Measurements from ENCODE around the gene TCEANC. TPM values are rescaled to one million over a fixed set of nuclear protein-coding genes. Genes with fewer than 3 reads are reported as not detected.

TCEANC gene
- polyA plus RNA-seq, 2 of the 4 experiments (the other 2 are of a cell fraction) = 0.81 to 2.7 TPM

GRCh38 chrX:13681595-13681994, 28.7 kb downstream of the TCEANC start:
- POLR2A ChIA-PET = interaction anchor here (0.7 kb wide), 1 partner anchor 348 kb away, joined by 4 read pairs; no protein-coding TSS in a partner anchor
- H3K9me3 ChIP-seq = no peaks in the 10 kb centered on the region
- no peak overlapping the region for H3K4me3 ChIP-seq
- no peak overlapping the region for H3K4me2 ChIP-seq
- WGBS (ENCODE audit: missing lambda C conversion rate) = 72% methylated on average over 7 of the region's 7 CpGs
- peaks cover 18% of the 10 kb centered on the region for H3K4me1 ChIP-seq
- CTCF ChIA-PET = no interaction called here
- FAIRE-seq (no peak), DNase-seq (ENCODE audit: low read depth in 1 of 2, low spot score in 1 of 2) (no peak), ATAC-seq (no peak)
- no peak overlapping the region for H3K27ac ChIP-seq
- no peak for TF ChIP-seq FOSL2 (IDR thresholded peaks at IDR 0.05)
- no peak for TF ChIP-seq FOSL2 (CRISPR knock-in tag; IDR thresholded peaks at IDR 0.05)

GRCh38 chrX:13684361-13684760, 31.4 kb downstream of the TCEANC start:
- TF ChIP-seq TP53 (CRISPR knock-in tag; IDR thresholded peaks at IDR 0.05) = no peak
- TF ChIP-seq RARB (CRISPR knock-in tag; IDR thresholded peaks at IDR 0.05) = no peak
- no peak for TF ChIP-seq HOXB5 (CRISPR knock-in tag; IDR thresholded peaks at IDR 0.05)
- ChIA-PET CTCF (interaction anchor here (1.4 kb wide), 1 partner anchor 177 kb away, joined by 3 read pairs; no protein-coding TSS in a partner anchor), POLR2A (no interaction called here)
- no peak for FAIRE-seq
- no peak for ATAC-seq
- Histone ChIP-seq H3K27ac (no peak overlapping the region), H3K9me3 (no peaks in the 10 kb centered on the region), H3K4me1 (peaks cover 21% of the 10 kb centered on the region), H3K4me2 (no peak overlapping the region), H3K4me3 (no peak overlapping the region)
- WGBS (ENCODE audit: missing lambda C conversion rate) = 82% methylated on average over 4 of the region's 4 CpGs
- DNase-seq (ENCODE audit: low read depth in 1 of 2, low spot score in 1 of 2) = no peak

- Histone ChIP-seq H3K9me3 (no peaks in the 10 kb centered on the region), H3K27ac (peak overlapping the region in 1 of 2 experiments; percentile 64; a peak in 3 of 6 replicates), H3K4me1 (peaks cover 22% of the 10 kb centered on the region), H3K4me2 (peak overlapping the region; percentile 51), H3K4me3 (no peak overlapping the region)
- WGBS (ENCODE audit: missing lambda C conversion rate) = 0% methylated on average over 3 of the region's 3 CpGs
- ATAC-seq (0 out of 6 replicates have a peak, but pooled peaks of 1 of the 2 experiments have one; percentile 17), FAIRE-seq (no peak), DNase-seq (ENCODE audit: low read depth in 1 of 2, low spot score in 1 of 2) (peak; percentile 28 to 37)
- CTCF ChIA-PET = interaction anchor here (1.4 kb wide), 1 partner anchor 178 kb away, joined by 3 read pairs; no protein-coding TSS in a partner anchor
- POLR2A ChIA-PET = interaction anchor here (0.7 kb wide), 1 partner anchor 26 kb away, joined by 4 read pairs; no protein-coding TSS in a partner anchor
- no peak for TF ChIP-seq NR3C1 (IDR thresholded peaks at IDR 0.05)
- TF ChIP-seq REST (IDR thresholded peaks at IDR 0.05) = no peak
- no peak for TF ChIP-seq FOSL2 (IDR thresholded peaks at IDR 0.05)
- peak; percentile 61 for TF ChIP-seq FOSL2 (CRISPR knock-in tag; IDR thresholded peaks at IDR 0.05)
- no peak for TF ChIP-seq RARB (CRISPR knock-in tag; IDR thresholded peaks at IDR 0.05)
Observed at GRCh38 chrX:13685126-13685763, 32.3 kb downstream of the TCEANC start.

GRCh38 chrX:13687203-13687602, 34.3 kb downstream of the TCEANC start:
- peak; percentile 13 for FAIRE-seq
- TF ChIP-seq ATOH8 (CRISPR knock-in tag; IDR thresholded peaks at IDR 0.05; ENCODE audit: low read depth) = no peak
- TF ChIP-seq KDM1A (IDR thresholded peaks at IDR 0.05; ENCODE audit: low read depth) = no peak
- TF ChIP-seq PBX3 (IDR thresholded peaks at IDR 0.05) = no peak
- no peak for TF ChIP-seq ELK1 (IDR thresholded peaks at IDR 0.05; ENCODE audit: low read depth, low read length)
- no peak for TF ChIP-seq TP53 (CRISPR knock-in tag; IDR thresholded peaks at IDR 0.05)
- no peak for TF ChIP-seq EHMT2 (IDR thresholded peaks at IDR 0.05; ENCODE audit: low read depth)
- no peak for TF ChIP-seq MYC (IDR thresholded peaks at IDR 0.05; ENCODE audit: borderline replicate concordance, low read length)
- TF ChIP-seq CHD4 (IDR thresholded peaks at IDR 0.05; ENCODE audit: borderline replicate concordance) = no peak
- TF ChIP-seq MAX (IDR thresholded peaks at IDR 0.05) = no peak
- TF ChIP-seq SMC3 (IDR thresholded peaks at IDR 0.05) = no peak
- no peak for TF ChIP-seq KDM5A (IDR thresholded peaks at IDR 0.05)
- TF ChIP-seq ESRRA (IDR thresholded peaks at IDR 0.05; ENCODE audit: borderline replicate concordance, low read length) = no peak
- no peak for TF ChIP-seq ZSCAN20 (CRISPR knock-in tag; IDR thresholded peaks at IDR 0.05)
- no peak for TF ChIP-seq FOSB (CRISPR knock-in tag; IDR thresholded peaks at IDR 0.05)
- ChIA-PET CTCF (interaction anchor here (1.4 kb wide), 1 partner anchor 18 kb away, joined by 3 read pairs; no protein-coding TSS in a partner anchor), POLR2A (no interaction called here)
- no peak for ATAC-seq
- no peak overlapping the region for H3K4me2 ChIP-seq
- no peak overlapping the region for H3K27ac ChIP-seq
- DNase-seq (ENCODE audit: low read depth in 1 of 2, low spot score in 1 of 2) = no peak
- H3K4me1 ChIP-seq = peaks cover 40% of the 10 kb centered on the region
- no peaks in the 10 kb centered on the region for H3K9me3 ChIP-seq
- 68% methylated on average over 1 of the region's 1 CpG for WGBS (ENCODE audit: missing lambda C conversion rate)
- H3K4me3 ChIP-seq = no peak overlapping the region

All from A549 (cell line).